Measurements from ENCODE around the gene VWCE. TPM values are rescaled to one million over a fixed set of nuclear protein-coding genes. Genes with fewer than 3 reads are reported as not detected.

Gene VWCE
- polyA plus RNA-seq, 1 of the 3 experiments (the other 2 are of a cell fraction), result 5.0 TPM

- no peak for TF ChIP-seq RAD21 (IDR thresholded peaks at IDR 0.05; ENCODE audit: low read length)
Measured at GRCh38 chr11:61325649-61326414, 30.7 kb upstream of the VWCE start (continued).

GRCh38 chr11:61315260-61315659 lies 20.1 kb upstream of the VWCE start:
- no peaks in the 10 kb centered on the region for H3K9me2 ChIP-seq
- no peaks in the 10 kb centered on the region for H4K20me1 ChIP-seq (ENCODE audit: insufficient read depth)

GRCh38 chr11:61310749-61311148 lies 15.6 kb upstream of the VWCE start:
- no peak for DNase-seq
- Histone ChIP-seq H2AFZ (ENCODE audit: low read depth) (no peak overlapping the region), H3K79me2 (ENCODE audit: insufficient read depth) (no peaks in the 10 kb centered on the region; the same call in 1 of the 2 replicates), H3K4me1 (ENCODE audit: control insufficient read depth in 1 of 2, insufficient read depth in 2 of 2, low read depth in 1 of 2, low read length in 1 of 2) (no peaks in the 10 kb centered on the region), H3K9ac (no peak overlapping the region), H3K36me3 (replicated peaks in 1 of 2; ENCODE audit: control insufficient read depth in 1 of 2, insufficient read depth in 2 of 2, low read length in 1 of 2) (peaks cover 75 to 88% of the 10 kb centered on the region in 2 experiments), H3K4me2 (no peak overlapping the region), H3K27ac (ENCODE audit: low read depth in 2 of 2, low read length in 1 of 2) (no peak overlapping the region), H3K9me2 (no peaks in the 10 kb centered on the region), H3K4me3 (ENCODE audit: low read depth in 2 of 2, low read length in 1 of 2) (no peak overlapping the region), H4K20me1 (ENCODE audit: insufficient read depth) (no peaks in the 10 kb centered on the region), H3K9me3 (no peaks in the 10 kb centered on the region), H3K27me3 (ENCODE audit: insufficient read depth) (no peaks in the 10 kb centered on the region), H3F3A (replicated peaks; ENCODE audit: insufficient read depth) (no peaks in the 10 kb centered on the region)
- TF ChIP-seq GABPA (IDR thresholded peaks at IDR 0.05; ENCODE audit: low read depth) (no peak), FOXJ3 (CRISPR knock-in tag; IDR thresholded peaks at IDR 0.05) (no peak), RAD21 (IDR thresholded peaks at IDR 0.05; ENCODE audit: low read length) (no peak), FOSL2 (IDR thresholded peaks at IDR 0.05; ENCODE audit: borderline replicate concordance, low read depth) (no peak), USF2 (IDR thresholded peaks at IDR 0.05; ENCODE audit: borderline replicate concordance, low read depth, low read length) (no peak), JUND (IDR thresholded peaks at IDR 0.05) (no peak), SIN3A (IDR thresholded peaks at IDR 0.05; ENCODE audit: borderline replicate concordance, low read depth, low read length) (no peak), TCF12 (IDR thresholded peaks at IDR 0.05) (no peak), IRF3 (IDR thresholded peaks at IDR 0.05; ENCODE audit: low read depth, low read length) (no peak), TAF1 (IDR thresholded peaks at IDR 0.05; ENCODE audit: borderline replicate concordance, low read depth, low read length) (no peak), MAX (IDR thresholded peaks at IDR 0.05; ENCODE audit: low read depth) (no peak), NRF1 (IDR thresholded peaks at IDR 0.05; ENCODE audit: low read depth, low read length) (no peak), NFIC (IDR thresholded peaks at IDR 0.05; ENCODE audit: borderline replicate concordance) (no peak), YY1 (IDR thresholded peaks at IDR 0.05; ENCODE audit: low read depth) (no peak), RCOR1 (IDR thresholded peaks at IDR 0.05; ENCODE audit: low read length) (no peak), EZH2phosphoT487 (IDR thresholded peaks at IDR 0.05; ENCODE audit: borderline replicate concordance, low read depth) (no peak)
- CTCF ChIA-PET, result interaction anchor here (1.3 to 1.4 kb wide), 2 partner anchors 25 to 75 kb away, joined by 4 to 5 read pairs; no protein-coding TSS in a partner anchor
- POLR2A ChIA-PET, result no interaction called here
- WGBS (ENCODE audit: low lambda C conversion rate), result 97% methylated on average over 8 of the region's 8 CpGs

More at GRCh38 chr11:61315260-61315659, 20.1 kb upstream of the VWCE start:
- Histone ChIP-seq H3K9me3 (no peaks in the 10 kb centered on the region), H3K27me3 (ENCODE audit: insufficient read depth) (no peaks in the 10 kb centered on the region), H2AFZ (ENCODE audit: low read depth) (no peak overlapping the region), H3K4me1 (ENCODE audit: control insufficient read depth in 1 of 2, insufficient read depth in 2 of 2, low read depth in 1 of 2, low read length in 1 of 2) (no peaks in the 10 kb centered on the region), H3K27ac (ENCODE audit: low read depth in 2 of 2, low read length in 1 of 2) (no peak overlapping the region), H3K79me2 (ENCODE audit: insufficient read depth) (peaks cover 4% of the 10 kb centered on the region; the same call in 1 of the 2 replicates), H3F3A (replicated peaks; ENCODE audit: insufficient read depth) (no peaks in the 10 kb centered on the region), H3K4me3 (ENCODE audit: low read depth in 2 of 2, low read length in 1 of 2) (no peak overlapping the region), H3K36me3 (replicated peaks in 1 of 2; ENCODE audit: control insufficient read depth in 1 of 2, insufficient read depth in 2 of 2, low read length in 1 of 2) (peaks cover 71 to 83% of the 10 kb centered on the region in 2 experiments), H3K4me2 (no peak overlapping the region), H3K9ac (no peak overlapping the region)
- POLR2A ChIA-PET, result no interaction called here
- CTCF ChIA-PET, result interaction anchor here (1.3 to 4.2 kb wide), 3 partner anchors 15 to 114 kb away, joined by 3 to 16 read pairs (median 3); partner anchors contain the start of genes CPSF7 and SDHAF2
- WGBS (ENCODE audit: low lambda C conversion rate), result 78% methylated on average over 2 of the region's 2 CpGs
- DNase-seq, result no peak
- no peak for TF ChIP-seq FOXM1 (IDR thresholded peaks at IDR 0.05; ENCODE audit: low read depth)
- no peak for TF ChIP-seq GABPA (IDR thresholded peaks at IDR 0.05; ENCODE audit: low read depth)
- TF ChIP-seq GATA2 (CRISPR knock-in tag; IDR thresholded peaks at IDR 0.05), result no peak
- no peak for TF ChIP-seq TCF12 (IDR thresholded peaks at IDR 0.05)
- no peak for TF ChIP-seq YY1 (IDR thresholded peaks at IDR 0.05; ENCODE audit: low read depth)
- TF ChIP-seq USF2 (IDR thresholded peaks at IDR 0.05; ENCODE audit: borderline replicate concordance, low read depth, low read length), result no peak
- no peak for TF ChIP-seq RAD21 (IDR thresholded peaks at IDR 0.05; ENCODE audit: low read length)
- TF ChIP-seq EZH2phosphoT487 (IDR thresholded peaks at IDR 0.05; ENCODE audit: borderline replicate concordance, low read depth), result no peak
- TF ChIP-seq SMC3 (IDR thresholded peaks at IDR 0.05; ENCODE audit: low read depth, low read length), result no peak
- TF ChIP-seq MEF2A (IDR thresholded peaks at IDR 0.05; ENCODE audit: borderline replicate concordance, low read depth), result no peak
